Activated CD8-positive, alpha-beta memory T cell treated with anti-CD3 and anti-CD28 coated beads, Interleukin-2, amount 10 ng/mL, durations not matched to agents 7 days and 5 days (primary cell): ENCODE data around the gene FHOD3. TPM values are rescaled to one million over a fixed set of nuclear protein-coding genes. Genes with fewer than 3 reads are reported as not detected.

Experiments
- ATAC-seq: fragments of 150-1000 bp; cut with Tn5 transposase; one replicate; pipeline ENCODE4 v1.10.0; 2021; ENCODE audit warnings: moderate library complexity
- CTCF ChIA-PET: fragments of 350-600 bp; sonication (Branson Sonifier 250); formaldehyde crosslinking; loops from one replicate; lab custom pipeline; 2021; ENCODE audit warnings: antibody characterized with exemption; lab: Charles Lee
- DNase-seq: peaks from one replicate; pipeline ENCODE4 v3.0.0-alpha.2; 2020
- H3K27ac Mint-ChIP-seq: one replicate; pipeline ENCODE4 v1.8.0; 2021; ENCODE audit warnings: mild to moderate bottlenecking, mixed read lengths
- H3K27me3 Mint-ChIP-seq: one replicate; pipeline ENCODE4 v1.8.0; 2021; ENCODE audit warnings: mixed read lengths
- H3K36me3 Mint-ChIP-seq: one replicate; pipeline ENCODE4 v1.8.0; 2021; ENCODE audit warnings: mild to moderate bottlenecking, mixed read lengths
- H3K4me1 Mint-ChIP-seq: one replicate; pipeline ENCODE4 v1.8.0; 2021; ENCODE audit warnings: mixed read lengths
- H3K4me3 Mint-ChIP-seq: one replicate; pipeline ENCODE4 v1.8.0; 2021; ENCODE audit warnings: mild to moderate bottlenecking, moderate library complexity, mixed read lengths
- H3K9me3 Mint-ChIP-seq: one replicate; pipeline ENCODE4 v1.8.0; 2022; ENCODE audit warnings: low read depth, mixed read lengths
- total RNA-seq, 2 experiments: library from RNA; stranded (reverse); gene quantifications; one replicate each; pipeline ENCODE4 v1.2.3, GENCODE V29; 2021

The FHOD3 gene
- total RNA-seq, 2 experiments from 2014 or later: not detected

DNA sequence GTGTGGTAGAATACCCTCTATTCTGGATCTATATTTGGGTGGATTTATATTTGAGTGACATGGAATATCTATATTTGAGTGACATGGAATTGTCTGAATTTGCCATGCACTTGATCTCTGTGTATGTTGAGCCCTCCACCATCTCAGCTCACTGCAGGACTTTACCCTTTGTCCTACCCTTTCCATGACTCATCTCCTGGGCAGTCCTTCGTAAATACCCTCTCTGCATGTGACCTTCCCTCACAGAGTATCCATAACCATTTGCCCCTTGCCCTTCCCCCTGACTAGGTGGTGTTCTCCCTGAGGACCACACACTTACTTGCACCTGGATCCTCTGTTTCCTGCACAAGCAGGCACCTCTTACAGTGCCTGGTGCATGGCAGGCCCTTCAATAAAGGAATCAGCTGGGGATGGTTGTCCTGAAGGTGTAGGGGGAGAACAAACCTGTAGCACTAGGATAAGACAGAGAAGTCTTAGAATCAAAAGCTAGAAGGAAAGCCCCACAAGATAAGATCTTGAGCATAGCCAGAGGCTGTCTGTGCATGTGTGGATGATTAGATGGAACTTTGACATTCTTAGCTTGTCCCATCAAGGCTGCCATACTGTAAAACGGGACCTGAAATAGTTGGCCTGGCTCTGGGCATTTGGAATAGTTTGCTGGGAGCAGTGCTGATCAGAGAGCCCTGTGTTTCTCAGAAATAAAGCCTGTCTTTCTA, 230.4 kb downstream of the FHOD3 start:
- CTCF ChIA-PET: no interaction called here
- Mint-ChIP-seq H3K36me3 (no peaks in the 10 kb centered on the region), H3K4me3 (no peak overlapping the region), H3K9me3 (no peaks in the 10 kb centered on the region), H3K4me1 (no peaks in the 10 kb centered on the region), H3K27ac (no peak overlapping the region), H3K27me3 (no peaks in the 10 kb centered on the region)
- ATAC-seq: no peak
- DNase-seq: no peak

DNA sequence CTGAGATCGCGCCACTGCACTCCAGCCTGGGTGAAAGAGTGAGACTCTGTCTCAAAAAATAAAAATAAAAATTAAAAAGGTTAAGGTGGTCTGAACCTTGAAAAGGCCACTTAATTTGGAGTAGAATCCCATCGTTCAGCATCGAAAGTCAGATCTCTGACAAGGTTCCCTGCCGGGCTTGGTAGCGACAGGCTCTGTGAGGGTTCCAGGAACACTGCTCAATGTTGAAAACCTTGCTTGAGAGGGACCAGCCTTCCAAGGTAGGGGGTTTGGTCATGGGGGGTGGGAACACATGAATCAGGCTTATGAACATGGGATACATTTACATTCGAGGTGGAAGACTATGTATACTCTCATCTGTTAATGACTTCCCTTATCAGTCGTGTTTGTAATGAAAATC, 232.2 kb downstream of the FHOD3 start:
- H3K9me3 Mint-ChIP-seq: no peaks in the 10 kb centered on the region
- CTCF ChIA-PET: no interaction called here
- H3K4me1 Mint-ChIP-seq: peaks cover 3% of the 10 kb centered on the region
- no peak for DNase-seq
- no peaks in the 10 kb centered on the region for H3K27me3 Mint-ChIP-seq
- no peaks in the 10 kb centered on the region for H3K36me3 Mint-ChIP-seq
- H3K4me3 Mint-ChIP-seq: no peak overlapping the region
- no peak overlapping the region for H3K27ac Mint-ChIP-seq
- ATAC-seq: no peak

DNA sequence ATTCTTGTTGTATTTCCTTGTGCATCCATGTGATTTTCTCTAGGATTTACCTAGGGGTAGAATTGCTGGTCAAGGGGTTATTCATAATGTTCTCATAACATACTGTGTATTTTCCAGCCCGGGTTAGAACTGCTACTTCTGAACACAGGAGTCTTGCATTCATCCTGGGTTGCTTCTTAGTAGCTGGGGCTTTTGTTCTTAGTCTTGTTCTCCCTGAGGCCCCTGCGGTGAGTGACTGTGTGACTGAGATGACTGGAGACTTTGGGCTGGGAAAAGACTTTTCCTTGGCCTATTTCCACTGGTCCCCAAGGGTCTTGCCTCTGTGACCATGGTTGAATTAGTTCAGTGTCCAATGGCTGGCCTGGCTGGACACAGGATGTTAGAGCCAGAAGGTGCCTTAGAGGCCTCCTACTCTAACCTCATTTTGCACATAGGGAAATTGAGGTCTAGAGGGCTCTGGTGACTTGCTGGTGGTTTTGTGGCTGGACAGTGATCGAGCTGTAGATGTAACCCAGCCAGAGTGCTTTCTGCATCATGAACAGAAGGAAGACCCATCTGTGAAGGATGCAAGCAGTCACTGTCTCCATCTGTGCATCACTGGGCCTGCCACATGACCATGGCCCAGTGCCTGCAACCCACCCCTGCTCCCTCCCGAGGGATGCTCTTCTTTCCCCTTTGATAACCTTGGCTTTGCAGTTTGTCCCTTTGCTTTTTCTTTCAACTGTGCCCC, 233.3 kb downstream of the FHOD3 start:
- no peaks in the 10 kb centered on the region for H3K9me3 Mint-ChIP-seq
- ATAC-seq: no peak
- CTCF ChIA-PET: no interaction called here
- no peak for DNase-seq
- peaks cover 3% of the 10 kb centered on the region for H3K4me1 Mint-ChIP-seq
- H3K27me3 Mint-ChIP-seq: no peaks in the 10 kb centered on the region
- no peak overlapping the region for H3K27ac Mint-ChIP-seq
- no peak overlapping the region for H3K4me3 Mint-ChIP-seq
- H3K36me3 Mint-ChIP-seq: no peaks in the 10 kb centered on the region

DNA sequence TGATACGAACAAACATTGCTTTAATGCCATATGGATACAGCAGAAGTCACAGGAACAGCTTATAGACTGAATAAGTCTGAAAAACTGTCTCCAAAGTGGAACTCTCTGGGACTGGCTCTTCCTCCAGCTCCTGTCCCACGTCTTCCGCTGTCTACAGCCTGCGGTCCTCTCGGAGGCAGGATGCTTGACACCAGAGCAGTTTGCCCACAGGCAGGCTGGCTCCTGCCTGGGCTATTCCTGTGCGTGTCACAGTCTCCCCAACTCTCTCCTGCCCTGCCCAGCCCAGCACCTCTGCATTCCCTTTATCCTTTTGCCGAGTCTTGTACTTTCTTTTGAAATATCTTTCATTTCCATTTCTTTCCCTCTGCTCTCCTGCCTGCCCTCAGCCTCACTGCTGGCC, 234.1 kb downstream of the FHOD3 start:
- CTCF ChIA-PET: no interaction called here

DNA sequence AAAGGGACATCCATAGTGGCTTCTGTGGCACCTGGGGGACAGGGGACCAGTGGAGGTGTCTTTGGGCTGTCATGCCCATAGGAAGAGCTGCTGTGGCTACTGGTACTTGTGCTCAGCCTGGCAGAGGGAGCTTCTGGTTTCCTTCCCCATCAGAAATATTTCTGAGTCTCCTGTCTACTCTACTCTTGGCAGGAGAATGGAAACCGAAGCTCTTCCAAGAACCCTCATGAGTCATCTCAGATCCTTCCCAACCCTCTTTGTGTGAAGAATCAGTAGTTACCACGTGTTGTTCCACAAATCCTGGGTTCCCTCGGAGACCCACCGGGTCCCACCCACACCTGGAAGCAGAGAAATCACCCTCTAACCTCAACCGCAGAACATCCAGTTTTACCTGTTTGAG, 234.9 kb downstream of the FHOD3 start:
- peaks cover 3% of the 10 kb centered on the region for H3K27me3 Mint-ChIP-seq
- H3K36me3 Mint-ChIP-seq: no peaks in the 10 kb centered on the region
- no peaks in the 10 kb centered on the region for H3K9me3 Mint-ChIP-seq
- DNase-seq (no peak), ATAC-seq (no peak)
- no peak overlapping the region for H3K27ac Mint-ChIP-seq
- CTCF ChIA-PET: no interaction called here
- H3K4me1 Mint-ChIP-seq: peaks cover 3% of the 10 kb centered on the region
- H3K4me3 Mint-ChIP-seq: no peak overlapping the region

More for the DNA sequence above, 234.1 kb downstream of the FHOD3 start:
- Mint-ChIP-seq H3K36me3 (no peaks in the 10 kb centered on the region), H3K4me3 (no peak overlapping the region), H3K4me1 (peaks cover 3% of the 10 kb centered on the region), H3K27me3 (peaks cover 3% of the 10 kb centered on the region), H3K27ac (no peak overlapping the region), H3K9me3 (no peaks in the 10 kb centered on the region)
- DNase-seq: no peak
- ATAC-seq: no peak

DNA sequence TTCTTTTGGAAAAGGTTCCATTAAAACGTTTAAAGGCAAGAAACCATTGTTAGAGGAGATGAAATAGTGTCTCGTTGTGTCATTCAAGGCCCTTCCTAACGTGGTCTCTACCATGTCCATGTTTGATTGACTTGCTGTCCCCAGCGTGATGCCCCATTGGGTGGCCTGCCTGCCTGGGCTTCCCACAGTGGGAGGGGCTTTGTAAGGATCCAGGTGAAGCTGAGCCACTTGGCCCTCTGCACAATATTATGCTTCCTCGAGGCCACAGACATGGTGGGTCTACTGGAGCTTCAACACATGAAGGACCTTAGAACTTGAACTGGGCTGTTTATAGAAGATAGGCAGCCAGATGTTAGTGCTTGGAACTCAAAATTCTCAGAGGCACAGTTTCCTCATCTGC, 235.3 kb downstream of the FHOD3 start:
- DNase-seq: no peak
- Mint-ChIP-seq H3K36me3 (no peaks in the 10 kb centered on the region), H3K9me3 (no peaks in the 10 kb centered on the region), H3K27ac (no peak overlapping the region), H3K4me1 (peaks cover 3% of the 10 kb centered on the region), H3K27me3 (peaks cover 3% of the 10 kb centered on the region), H3K4me3 (no peak overlapping the region)
- CTCF ChIA-PET: no interaction called here
- no peak for ATAC-seq

DNA sequence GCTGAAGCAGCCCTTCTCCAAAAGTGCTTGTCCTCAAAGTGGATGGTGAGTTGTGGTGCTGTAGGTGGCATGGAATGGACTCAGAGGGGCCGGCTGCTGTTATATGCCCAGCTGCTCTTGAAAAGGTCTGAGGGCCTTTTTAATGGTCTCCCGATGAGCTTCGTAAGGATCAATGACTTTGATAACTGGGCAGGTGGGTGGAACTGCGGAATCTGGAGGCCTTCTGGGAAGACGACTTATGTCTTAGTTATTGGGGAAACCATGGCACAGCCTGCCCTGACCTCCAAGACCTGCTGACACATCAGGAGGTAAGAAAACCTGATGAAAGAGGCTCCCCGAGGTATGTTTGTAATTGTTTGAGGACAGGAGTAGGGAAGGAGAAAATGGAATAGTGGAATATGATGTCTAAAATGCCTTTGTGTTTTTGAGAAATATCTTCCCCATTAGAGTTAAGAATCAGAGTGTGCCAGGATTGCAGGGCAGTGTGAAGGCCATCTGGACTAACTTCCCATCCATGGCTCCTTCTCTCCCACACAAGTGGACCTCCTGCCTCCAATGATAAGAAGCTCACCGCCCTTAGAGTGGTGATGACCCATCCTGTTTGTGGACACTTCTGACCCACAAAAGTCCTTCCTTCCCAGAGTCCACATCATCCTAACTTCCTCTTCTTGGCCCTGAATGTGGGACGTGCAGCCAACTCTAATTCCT, 236.1 kb downstream of the FHOD3 start:
- Mint-ChIP-seq H3K9me3 (no peaks in the 10 kb centered on the region), H3K27me3 (peaks cover 3% of the 10 kb centered on the region), H3K36me3 (no peaks in the 10 kb centered on the region), H3K4me1 (peaks cover 3% of the 10 kb centered on the region), H3K27ac (no peak overlapping the region), H3K4me3 (no peak overlapping the region)
- DNase-seq (no peak), ATAC-seq (no peak)
- CTCF ChIA-PET: no interaction called here

DNA sequence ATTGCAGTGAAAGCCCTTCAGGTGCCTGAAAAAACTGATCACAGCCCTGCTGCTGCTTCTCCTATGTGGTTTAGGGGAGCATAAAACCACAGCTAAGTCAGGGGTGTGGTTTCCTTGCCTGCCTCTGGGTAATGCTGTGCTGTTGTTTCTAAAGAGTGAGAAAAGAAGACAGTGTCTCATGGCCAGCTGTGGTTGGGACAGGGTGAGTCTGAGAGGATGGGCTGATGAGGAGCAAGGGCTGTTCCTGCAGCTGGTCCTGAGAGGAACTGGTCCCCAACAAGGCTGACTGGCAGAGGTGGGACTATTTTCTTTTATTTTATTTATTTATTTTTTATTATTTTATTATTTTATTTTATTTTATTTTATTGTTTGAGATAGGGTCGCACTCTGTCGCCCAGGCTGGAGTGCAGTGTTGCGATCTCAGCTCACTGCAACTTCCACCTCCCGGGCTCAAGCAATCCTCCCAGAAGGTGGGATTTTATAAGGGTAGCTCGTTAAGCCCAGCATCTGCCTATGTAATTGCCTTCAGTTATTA, 236.7 kb downstream of the FHOD3 start:
- H3K9me3 Mint-ChIP-seq: no peaks in the 10 kb centered on the region
- no peak overlapping the region for H3K4me3 Mint-ChIP-seq
- H3K27ac Mint-ChIP-seq: no peak overlapping the region
- H3K27me3 Mint-ChIP-seq: peaks cover 3% of the 10 kb centered on the region
- H3K4me1 Mint-ChIP-seq: peaks cover 3% of the 10 kb centered on the region
- H3K36me3 Mint-ChIP-seq: no peaks in the 10 kb centered on the region
- CTCF ChIA-PET: no interaction called here
- no peak for DNase-seq
- ATAC-seq: no peak

DNA sequence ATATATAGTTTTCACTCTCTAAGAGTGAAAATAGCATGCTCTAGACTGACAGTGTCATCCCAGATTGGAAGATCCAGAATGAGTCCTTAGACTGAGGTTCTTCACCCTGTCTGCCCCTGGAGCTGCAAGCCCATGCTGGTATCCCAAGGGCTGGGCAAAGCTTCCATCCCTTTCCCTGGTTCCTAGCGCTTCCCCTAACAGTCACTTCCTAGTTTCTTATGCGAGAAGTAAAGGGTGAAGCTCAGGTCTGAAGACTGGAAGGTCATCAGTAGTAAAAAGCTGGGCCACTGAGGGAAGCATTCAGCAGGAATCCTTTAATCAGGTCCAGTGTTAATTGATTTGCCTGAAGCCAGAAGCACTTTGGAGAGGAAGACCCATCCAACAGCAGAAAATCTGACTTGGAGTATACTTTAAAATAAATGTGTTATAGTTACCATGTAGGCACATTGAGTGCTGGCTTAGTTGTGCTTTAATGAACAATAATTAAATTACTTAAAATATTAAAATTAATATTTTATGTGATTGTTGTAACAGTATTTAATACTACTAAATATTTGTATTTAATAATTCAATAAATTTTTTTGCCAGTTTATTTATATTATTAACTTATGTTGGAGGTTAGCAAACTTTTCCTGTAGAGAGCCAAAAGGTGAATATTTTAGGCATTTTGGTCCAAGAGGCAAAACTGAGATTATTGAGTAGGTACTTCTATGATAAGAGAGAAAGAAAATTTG, 237.9 kb downstream of the FHOD3 start:
- ATAC-seq (no peak), DNase-seq (no peak)
- no peak overlapping the region for H3K27ac Mint-ChIP-seq
- no peak overlapping the region for H3K4me3 Mint-ChIP-seq
- CTCF ChIA-PET: no interaction called here
- H3K9me3 Mint-ChIP-seq: no peaks in the 10 kb centered on the region
- H3K36me3 Mint-ChIP-seq: no peaks in the 10 kb centered on the region
- H3K4me1 Mint-ChIP-seq: peaks cover 3% of the 10 kb centered on the region
- H3K27me3 Mint-ChIP-seq: peaks cover 3% of the 10 kb centered on the region

DNA sequence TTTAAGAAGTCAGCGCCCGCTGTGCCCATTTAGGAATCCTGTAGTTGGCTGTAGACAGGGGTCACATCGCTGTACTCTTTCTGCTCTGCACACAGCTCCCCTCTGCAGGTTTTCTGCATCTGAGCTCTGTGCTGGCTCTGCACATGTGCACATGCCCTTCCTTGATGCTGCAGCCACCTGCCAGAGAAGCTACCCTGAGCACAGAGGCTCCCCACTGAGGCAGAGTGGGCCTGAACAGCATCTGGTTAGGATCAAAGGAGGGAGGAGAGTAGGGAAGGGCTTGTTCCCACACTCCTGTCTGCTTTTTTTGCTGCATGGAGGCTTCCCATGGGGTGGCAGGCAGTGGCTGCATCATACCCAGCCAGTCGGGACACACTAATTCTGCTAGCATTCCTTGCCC, 238.9 kb downstream of the FHOD3 start:
- DNase-seq: no peak
- Mint-ChIP-seq H3K27ac (no peak overlapping the region), H3K9me3 (no peaks in the 10 kb centered on the region), H3K36me3 (no peaks in the 10 kb centered on the region), H3K27me3 (peaks cover 5% of the 10 kb centered on the region), H3K4me1 (peaks cover 3% of the 10 kb centered on the region), H3K4me3 (no peak overlapping the region)
- CTCF ChIA-PET: no interaction called here
- no peak for ATAC-seq

DNA sequence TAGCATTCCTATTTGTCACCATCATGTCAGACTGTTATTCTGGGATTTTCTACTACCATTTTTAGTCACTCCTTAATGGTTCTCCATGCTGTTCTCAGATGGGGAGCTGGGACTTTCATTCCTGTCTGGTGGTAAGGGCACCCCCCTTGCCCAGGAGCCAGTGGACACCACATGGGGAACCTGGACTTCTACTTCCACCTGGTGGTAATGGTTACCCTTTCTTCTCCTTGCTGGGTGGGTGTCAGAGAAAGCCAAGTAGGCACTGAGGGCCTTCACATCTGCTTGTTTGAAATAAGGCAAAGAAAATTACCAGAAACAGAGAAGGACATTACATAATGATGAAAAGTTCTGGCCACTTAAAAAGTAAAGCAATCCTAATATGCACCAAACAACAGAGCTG, 239.8 kb downstream of the FHOD3 start:
- ATAC-seq: no peak
- no peaks in the 10 kb centered on the region for H3K9me3 Mint-ChIP-seq
- H3K27me3 Mint-ChIP-seq: peaks cover 5% of the 10 kb centered on the region
- H3K36me3 Mint-ChIP-seq: no peaks in the 10 kb centered on the region
- CTCF ChIA-PET: no interaction called here
- no peak overlapping the region for H3K4me3 Mint-ChIP-seq
- no peak overlapping the region for H3K27ac Mint-ChIP-seq
- H3K4me1 Mint-ChIP-seq: peaks cover 3% of the 10 kb centered on the region
- DNase-seq: no peak

DNA sequence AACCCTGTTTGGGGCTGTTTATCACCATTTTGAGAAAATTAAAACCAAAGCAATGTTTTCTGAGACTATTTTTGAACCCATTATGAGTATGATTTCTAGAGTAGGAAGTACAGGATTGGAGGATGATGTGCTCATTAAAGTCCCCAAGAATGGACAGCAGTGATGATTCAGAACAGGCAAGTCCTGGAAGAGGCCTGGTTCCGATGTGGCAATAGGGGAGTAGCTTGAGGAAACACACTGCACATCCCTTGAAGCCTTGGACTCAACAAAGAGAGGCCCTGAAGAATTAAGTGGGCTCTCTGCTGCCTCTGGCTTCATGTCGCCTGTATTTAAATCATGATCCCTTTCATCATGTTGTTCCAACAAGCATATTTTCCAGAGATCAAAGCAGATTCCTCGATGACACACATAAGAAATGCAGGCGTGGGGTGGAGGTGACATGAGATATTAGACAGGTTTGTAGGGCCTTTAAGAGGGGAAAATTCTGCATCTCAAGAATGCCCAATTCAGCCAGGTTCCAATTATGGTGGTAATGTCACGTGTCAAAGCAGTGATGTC, 242.2 kb downstream of the FHOD3 start:
- CTCF ChIA-PET: no interaction called here
- H3K9me3 Mint-ChIP-seq: no peaks in the 10 kb centered on the region
- no peaks in the 10 kb centered on the region for H3K36me3 Mint-ChIP-seq

DNA sequence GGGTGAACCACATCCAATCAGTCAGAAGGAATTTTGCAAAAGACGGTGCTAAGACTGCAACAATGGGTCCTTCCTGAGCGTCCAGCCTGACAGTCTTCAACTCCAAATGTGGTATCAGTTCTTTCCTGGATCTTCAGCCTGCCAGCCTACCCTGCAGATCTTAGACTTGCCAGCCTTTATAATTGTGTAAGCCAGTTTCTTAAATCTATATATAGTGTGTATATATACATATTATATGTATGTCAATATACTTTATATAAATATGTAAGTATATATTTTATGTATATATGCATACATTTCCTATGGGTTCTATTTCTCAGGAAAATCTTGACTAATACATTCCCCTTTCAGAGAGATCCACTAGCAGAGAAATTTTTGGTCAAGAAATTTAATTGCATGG, 245.5 kb downstream of the FHOD3 start:
- Mint-ChIP-seq H3K4me3 (no peak overlapping the region), H3K27me3 (peaks cover 2% of the 10 kb centered on the region), H3K27ac (no peak overlapping the region), H3K36me3 (no peaks in the 10 kb centered on the region), H3K4me1 (no peaks in the 10 kb centered on the region), H3K9me3 (no peaks in the 10 kb centered on the region)
- CTCF ChIA-PET: no interaction called here
- no peak for ATAC-seq
- DNase-seq: no peak

More for the DNA sequence above, 242.2 kb downstream of the FHOD3 start:
- peaks cover 5% of the 10 kb centered on the region for H3K27me3 Mint-ChIP-seq
- no peak for ATAC-seq
- no peak overlapping the region for H3K27ac Mint-ChIP-seq
- no peak overlapping the region for H3K4me3 Mint-ChIP-seq
- no peaks in the 10 kb centered on the region for H3K4me1 Mint-ChIP-seq
- DNase-seq: no peak
